ENCODE data around the gene GLDN.

Gene GLDN

DNA sequence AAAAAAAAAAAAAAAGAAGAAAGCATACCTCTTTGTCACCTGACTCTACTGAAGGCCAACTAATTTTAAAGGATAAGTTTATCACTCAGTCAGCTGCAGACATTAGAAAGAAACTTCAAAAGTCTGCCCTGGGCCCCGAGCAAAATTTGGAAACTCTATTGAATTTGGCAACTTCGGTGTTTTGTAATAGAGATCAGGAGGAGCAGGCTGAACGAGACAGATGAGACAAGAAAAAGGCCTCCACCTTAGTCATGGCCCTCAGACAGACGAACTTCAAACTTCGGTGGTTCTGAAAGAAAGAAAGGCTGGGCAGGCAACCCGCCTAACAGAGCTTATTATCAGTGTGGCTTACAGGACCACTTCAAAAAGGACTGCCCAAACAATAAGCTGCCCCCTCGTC is 18.5 kb downstream of the GLDN start:
- no peak for FAIRE-seq

DNA sequence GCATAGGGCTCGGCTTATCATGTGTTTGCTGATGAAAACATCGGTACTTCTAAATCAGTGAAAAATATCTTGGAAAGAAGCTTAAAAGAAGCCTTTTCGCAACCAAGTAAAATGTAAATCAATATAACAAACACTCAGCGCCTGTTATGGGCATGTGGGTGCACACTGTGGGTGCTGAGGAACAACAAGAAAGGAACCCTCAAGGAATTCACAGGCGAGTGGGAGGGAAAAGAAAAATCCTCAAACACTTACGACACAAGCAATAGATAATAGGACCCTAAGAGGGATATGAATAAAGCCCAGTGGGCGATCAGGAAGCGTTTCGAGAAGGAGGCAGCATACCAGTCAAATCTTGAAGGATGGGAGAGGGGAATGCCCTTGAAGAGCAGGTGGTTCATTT is 21.9 kb downstream of the GLDN start:
- FAIRE-seq, result no peak

DNA sequence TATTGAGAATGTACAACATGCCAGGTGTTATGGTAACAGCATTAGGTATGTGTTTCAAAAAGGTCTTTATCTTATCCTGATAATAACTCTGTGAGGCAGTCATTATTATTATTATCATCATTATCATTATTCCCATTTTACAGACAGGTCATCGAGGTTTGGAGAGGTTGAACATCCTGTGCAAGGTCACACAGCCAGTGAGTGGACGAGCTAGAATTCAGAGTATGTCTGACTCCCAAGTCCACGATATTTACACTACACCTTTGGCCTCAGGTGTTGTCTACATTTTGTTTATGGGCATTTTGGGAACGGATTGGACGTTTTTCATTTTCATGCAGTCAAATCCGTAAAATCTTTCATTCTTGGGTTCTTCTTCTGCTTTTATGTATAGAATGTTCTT is 24.0 kb downstream of the GLDN start:
- no peak for FAIRE-seq

DNA sequence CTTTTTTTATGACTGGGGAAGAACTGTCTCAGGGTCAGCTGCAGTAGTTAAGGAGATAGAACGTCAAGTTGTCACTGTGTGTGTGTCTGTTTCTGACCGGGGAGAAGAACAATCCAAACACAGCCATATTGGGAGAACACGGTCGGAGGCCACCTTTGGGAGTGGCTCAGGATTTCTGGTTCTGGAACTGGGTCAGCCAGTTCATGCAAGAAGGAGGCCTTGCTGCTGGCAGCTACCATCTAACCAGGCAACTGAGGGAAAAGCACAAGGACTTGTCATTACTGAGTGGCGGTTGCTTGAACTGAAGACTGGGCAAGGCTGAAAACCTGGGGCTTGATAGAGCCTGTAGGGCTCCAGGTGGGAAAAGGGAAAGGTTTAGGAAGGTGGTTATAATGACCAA is 24.6 kb downstream of the GLDN start:
- no peak for FAIRE-seq

DNA sequence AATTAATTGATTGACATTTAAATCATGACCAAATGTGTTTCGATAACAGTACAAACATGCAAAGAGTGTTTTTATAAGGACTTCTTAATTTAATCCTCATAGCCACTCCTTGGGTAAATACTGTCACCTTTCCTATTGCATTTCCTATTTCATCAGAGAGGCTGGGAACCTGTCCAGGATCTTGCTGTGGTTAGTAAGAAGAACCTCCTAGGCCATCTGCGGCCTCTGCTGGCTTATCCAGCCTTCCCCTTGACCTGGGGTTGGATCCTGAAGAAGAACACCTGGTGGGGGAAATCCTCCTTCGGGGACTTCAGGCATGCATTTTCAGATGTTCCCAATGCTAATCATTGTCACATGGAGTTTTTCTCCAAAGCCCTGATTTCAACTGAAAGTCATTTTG is 25.5 kb downstream of the GLDN start:
- no peak for FAIRE-seq

DNA sequence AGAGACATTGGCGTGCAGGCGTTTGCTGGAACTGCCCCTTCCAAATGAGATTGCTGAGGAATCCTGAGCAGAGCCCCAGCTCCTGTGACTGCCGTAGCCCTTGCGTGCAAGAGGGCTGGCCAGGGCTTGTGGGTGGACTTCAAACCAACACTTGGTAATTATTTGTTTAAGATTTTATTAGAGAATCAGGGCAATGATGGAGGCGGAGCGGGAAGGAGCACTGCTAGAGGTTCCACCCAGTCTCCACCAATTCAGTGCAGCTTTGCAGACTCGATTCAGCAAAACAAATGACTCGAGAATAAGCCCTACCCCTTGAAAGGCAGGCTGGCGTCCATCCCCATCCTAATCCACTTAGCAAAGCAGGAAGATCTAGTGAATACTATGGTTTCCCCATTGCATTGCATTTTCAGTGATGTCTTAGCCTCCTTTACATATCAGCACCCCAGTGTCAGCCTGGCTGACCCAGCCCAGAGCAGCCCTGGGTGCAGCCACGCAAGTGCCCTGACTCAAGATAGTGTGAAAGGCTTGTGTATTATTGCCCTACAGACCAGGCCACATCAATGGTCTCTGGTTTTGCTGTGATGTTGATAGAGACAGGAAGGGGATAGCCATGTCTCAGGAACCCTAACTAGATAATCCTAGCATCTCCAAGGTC is 26.0 kb downstream of the GLDN start:
- FAIRE-seq, result no peak

DNA sequence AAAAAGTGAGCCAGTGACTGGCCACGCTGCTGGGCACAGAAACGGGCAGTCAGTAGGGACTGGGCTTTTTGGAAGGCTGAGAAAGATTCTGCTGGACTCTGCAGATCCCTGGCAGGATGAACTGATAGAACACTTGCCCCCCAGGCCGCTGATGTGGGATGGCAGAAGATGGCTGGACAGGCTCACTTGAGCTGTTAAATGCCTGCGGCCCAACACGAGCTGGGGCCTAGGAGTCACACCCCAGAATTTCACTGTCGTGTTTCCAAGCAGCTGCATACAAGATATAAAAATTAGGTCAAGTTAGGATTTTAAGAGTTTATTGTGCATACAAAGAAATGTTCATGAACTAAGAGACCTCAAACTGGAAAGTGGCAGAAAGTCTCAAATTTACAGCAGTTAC is 26.9 kb downstream of the GLDN start:
- no peak for FAIRE-seq

DNA sequence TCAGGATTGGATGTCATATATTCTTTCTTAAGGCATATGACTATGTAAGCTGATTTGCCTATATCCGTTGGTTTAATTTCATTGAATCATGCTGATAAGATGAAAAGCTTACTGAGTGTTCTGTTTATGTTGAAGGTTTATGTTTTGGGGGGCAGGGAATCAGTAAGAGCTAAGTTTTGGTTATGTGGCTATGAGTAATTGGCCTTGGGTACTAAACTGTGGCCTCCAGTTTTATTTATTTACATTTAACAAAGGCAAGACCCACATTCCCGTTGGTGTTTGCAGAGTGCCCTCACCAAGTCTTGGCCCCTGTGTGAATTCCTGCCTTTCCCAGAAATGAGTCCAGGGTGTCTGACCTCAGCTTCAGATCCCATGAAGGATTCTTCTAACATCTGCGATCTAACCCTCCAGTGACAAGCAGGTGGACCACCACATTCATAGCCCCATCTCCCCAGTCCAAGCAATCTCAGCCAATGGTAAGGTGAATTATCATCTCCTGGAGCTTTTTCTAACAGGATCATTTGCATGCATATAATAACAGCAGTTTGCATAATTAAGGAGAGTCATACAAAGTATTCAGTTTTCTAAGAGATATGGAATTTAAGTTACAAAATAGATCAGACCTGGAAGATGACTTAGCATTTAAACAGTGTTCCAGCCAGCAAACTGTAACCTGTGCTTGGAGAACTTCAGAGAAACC is 27.4 kb downstream of the GLDN start:
- no peak for FAIRE-seq

DNA sequence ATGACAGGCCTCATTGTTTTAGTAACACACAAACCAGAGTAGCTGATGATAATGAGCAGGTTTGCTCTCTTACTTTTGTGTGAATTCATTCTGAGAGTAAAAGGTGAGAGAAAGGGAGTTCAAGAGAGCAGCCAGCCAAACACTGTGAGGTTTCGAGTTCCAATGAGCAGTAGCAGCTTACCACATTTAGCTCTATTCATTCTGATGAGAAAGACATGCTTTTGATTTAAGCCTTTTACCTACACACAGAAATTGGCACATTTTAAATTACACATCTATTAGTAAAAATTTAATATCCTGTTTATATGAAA is 28.0 kb downstream of the GLDN start:
- no peak for FAIRE-seq

DNA sequence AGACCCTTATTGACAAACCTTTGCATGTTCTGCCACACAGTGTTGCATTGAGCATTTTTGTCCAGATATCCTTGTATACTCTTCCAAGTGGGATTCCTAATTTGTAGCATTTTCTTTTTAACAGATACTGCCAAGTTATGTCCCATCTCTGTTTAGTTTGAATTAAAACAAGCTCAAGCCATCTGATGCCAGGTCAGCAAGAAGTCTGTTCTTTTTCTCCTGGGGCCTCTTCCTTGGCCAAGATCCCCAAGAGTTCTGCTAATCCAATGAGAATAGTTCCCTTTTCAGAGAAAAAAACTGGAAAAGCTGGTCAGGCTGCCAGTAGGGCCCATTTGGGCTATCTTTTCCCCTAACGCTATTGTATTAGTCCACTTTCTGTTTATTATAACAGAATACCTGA is 29.8 kb downstream of the GLDN start:
- no peak for FAIRE-seq

DNA sequence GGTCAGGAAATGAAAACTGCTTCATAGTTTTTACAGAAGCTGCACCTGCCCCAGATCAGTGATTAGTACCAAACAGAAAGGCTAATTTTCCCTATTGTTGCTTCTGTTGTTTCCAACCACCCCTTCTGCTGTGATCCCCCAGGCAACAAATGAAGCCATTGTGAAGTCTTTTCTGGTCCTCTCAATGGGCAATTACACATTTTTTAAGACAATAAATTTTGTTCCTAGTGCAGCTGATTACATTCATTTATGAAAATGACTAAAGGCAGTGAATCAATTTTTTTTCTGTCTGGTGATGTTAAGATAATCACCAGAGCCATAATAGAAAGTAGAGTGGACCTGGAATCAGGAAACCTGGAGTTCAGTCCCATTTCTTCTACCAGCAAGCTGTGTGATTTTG is 32.7 kb downstream of the GLDN start:
- FAIRE-seq, result no peak

DNA sequence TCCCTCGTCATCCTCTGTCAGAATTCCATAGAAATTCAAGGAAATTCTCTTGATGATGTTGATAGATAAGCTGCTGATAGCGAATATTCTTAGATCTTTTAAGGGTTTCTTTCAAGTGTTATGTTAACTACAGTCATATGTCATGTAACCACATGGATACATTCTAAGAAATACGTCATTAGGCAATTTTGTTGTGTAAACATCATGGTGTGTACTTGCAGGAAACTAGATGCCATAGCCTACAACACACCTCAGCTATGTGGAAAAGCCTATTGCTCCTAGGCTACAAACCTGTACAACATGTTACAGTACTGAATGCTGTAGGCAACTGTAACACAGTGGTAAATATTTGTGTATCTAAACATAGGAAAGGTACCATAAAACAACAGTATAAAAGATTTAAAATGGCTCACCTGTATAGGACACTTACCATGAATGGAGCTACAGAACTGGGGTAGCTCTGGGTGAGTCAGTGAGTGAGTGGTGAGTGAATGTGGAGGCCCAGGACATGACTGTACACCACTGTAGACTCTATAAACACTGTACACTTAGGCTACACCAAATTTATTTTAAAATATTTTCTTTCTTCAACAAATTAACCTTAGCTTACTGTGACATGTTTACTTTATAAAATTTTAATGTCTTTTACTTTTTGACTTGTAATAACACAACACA is 34.6 kb downstream of the GLDN start:
- FAIRE-seq, result peak; percentile 50

DNA sequence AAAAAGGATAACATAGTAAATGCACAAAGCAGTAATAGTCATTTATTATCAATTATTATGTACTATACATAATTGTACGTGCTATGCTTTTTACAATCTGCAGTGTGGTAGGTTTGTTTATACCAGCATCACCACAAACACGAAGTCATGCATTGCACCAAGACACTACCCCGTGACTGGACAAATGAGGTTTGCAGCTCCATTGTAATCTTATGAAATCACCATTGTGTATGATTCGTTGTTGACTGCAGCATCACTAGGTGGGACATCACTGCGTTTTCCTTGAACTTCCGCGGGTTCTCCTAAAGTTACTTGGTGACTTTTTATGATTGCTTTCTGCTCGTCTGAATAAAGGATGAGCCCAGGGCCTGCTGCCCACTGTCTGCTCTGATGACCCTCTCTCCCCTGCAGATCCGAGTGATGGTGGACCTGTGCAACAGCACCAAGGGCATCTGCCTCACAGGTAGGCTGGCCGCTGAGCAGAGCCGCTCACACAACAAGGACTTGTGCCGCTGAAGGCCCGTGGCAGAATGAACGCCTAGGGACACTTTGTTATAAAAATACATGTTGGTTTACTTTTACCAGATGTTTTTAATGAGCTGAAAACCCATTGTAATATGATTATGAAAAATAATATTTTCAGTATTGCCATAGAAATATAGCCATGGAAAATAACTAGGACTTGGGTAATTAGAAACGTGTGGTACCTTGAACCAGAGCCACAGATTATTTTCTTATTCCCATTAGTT is 35.8 kb downstream of the GLDN start:
- no peak for FAIRE-seq

DNA sequence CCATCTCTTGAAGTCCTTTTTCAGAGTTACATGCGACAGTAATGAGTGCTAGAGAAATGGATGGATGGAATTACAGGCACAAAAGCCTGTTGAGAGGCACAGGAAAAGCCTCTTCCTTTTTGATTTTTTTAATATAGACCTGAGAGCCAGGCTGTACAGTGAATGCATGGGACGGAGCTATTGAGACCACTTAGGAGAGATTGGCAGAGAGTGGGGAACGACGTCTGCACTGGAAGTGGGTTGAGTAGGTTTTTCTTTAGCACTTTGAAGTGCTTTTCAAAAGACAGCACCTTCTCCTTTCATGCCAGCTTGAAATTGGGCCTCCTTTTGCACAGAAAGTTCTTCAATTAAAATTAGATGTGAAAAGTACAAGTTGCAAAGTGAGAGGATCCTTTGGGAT is 37.0 kb downstream of the GLDN start:
- FAIRE-seq, result no peak

DNA sequence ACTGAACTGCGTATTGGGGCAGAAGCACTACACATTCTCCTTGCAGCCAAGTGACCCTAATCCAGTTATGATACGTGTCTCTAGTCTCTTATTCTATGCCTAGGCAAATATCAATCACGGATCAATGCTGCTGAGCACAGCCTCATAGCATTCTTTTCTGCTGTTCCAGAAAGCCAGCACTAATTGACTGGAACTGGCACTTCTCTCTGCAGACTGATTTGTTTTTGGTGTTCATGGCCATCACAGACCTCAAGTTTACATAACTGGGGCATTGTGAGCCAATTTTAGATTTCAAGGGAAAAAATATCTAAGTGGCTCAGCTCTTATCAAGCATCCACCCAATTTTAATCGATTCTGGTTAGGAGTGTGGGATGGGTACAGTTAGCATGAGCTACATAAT is 37.9 kb downstream of the GLDN start:
- no peak for FAIRE-seq

DNA sequence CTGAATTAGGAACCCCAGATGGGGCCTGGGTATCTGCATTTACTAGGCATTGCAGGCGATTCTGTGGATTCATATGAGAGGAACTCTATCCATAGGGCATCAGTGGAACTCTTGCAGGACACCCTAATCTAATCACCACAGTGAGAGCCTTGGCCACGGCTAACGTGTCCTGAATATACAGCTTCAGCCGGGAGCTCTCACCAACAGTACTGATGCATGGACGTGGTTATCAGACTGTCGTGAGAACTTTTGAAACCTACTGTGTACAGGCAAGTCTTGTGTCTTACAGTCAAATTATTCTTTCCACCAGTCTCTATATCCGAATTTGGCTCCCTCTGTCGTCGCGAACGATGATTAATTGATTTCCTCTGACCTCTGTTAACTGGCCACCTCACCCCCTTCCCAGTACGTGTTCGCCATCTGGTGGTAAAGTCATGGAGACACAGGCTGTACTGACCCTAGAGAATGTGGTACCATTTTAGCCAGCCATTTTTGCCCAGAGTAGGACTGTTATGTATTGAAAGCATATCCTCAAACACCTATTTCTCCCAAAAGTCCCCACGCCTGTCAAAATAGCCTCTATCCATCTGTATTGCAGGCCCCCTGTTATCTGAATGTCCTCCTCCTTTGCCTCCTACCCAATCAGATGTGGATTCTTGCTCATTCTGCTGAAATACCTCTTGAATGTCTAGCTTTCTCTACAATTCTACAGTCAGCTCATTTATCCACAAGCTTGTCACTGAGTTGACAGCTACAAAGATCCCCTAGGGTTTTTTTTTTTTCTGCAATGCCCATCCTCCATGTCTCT is 39.7 kb downstream of the GLDN start:
- no peak for FAIRE-seq

DNA sequence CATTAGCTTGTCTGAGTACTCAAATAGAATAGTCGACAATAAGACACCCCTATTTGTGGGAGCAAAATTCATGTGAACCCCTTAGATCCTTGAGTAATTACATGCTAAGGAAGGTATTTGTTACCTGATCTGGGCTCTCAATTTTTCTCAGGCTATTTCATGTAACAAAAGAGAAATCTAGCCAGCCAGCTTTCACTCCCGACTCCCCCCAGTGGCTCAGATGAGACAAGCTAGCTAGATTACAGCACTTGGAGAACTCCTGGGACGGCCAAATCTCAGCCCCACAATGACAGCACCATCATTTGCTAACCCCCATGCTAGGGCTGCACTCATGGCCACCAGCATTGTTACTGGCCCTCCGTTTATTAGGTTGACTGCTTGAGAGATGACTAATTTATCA is 41.3 kb downstream of the GLDN start:
- FAIRE-seq, result no peak

DNA sequence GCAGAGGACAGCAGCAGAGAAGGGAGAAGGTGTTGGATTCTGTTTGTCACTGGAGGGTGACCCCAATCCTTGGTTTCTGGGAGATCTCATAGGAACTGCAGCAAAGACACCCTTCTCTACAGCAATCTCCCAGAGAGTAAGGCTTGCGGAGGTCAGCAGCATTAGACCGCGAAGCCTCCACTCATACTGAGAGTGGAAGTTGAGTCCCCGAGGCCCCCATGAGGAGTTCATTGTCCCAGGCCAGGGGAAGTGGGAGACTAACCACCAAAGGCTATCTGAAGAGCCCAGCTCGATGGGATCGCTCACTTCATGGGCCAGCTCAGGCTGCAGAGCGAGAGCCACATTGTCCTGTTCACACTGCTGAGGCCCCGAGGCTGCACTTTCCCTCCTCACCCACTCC is 44.6 kb downstream of the GLDN start:
- no peak for FAIRE-seq

DNA sequence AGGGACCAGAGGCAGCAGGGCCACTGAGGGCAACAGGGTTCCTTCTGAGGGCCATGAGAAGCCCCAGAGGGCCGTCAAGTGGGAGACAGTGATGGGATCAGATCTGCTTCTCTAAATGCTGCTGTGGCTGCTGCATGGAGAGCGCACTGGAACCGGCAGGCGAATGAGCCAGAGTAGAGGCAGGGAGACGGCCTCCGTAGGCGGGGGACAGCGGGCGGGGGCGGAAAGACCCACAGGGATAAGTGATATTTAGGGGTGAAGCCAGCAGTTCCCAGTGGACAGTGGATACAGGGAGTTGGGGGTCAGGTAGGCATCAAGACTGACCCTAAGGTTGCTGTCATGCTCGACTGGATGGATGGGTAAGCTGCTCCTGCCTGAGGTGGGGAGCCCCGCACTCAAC is 45.0 kb downstream of the GLDN start:
- FAIRE-seq, result no peak

DNA sequence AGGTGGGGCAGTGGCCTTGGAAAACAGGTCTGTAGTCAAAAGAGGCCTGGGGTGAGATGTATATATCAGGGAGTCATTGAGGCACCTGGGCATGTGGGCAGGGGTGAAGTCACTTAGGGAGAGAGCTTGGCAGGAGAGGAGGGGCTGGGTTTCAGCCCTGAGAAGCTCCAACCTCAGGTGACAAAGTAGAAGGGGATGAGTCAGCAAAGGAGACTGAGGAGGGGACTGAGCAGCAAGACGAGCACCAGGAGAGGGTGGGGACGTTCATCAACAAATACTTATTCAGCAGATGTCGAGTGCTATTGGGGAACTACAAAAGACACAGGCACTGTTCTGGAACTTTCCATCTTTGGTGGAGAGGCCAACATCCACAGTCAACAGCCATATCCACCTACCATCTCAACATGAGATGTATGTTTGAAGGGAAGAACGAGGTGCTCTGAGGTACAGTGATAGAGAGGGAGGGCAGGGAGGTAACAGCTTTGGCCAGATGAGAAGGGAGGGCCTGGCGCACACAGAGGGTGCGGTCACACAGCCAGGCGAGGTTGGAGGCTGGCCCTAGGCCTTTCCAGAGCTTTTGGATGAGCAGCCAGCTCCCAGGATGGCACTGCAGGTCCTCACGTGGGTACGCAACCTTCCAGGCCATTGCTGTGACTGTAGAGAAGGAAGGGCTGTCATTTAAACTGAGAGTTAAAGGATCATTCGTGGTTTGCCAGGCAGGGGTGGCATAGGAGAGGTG is 45.7 kb downstream of the GLDN start:
- no peak for FAIRE-seq

DNA sequence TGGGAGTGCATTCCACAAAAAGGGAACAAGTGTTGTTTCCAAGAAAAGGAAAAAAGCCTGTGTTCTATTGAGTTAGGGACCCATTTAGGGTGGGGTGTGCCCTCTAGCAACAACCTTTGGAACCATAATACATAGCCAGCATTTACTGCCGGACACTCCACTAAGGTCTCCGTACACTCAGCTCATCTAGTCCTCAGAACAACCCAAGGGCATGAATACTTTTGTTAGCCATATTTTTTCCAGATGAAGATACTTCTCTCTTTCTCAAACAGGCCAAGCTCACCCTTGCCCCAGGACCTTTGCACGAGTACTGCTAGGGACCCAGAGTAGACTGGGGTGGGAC is 46.2 kb downstream of the GLDN start:
- FAIRE-seq, result no peak

DNA sequence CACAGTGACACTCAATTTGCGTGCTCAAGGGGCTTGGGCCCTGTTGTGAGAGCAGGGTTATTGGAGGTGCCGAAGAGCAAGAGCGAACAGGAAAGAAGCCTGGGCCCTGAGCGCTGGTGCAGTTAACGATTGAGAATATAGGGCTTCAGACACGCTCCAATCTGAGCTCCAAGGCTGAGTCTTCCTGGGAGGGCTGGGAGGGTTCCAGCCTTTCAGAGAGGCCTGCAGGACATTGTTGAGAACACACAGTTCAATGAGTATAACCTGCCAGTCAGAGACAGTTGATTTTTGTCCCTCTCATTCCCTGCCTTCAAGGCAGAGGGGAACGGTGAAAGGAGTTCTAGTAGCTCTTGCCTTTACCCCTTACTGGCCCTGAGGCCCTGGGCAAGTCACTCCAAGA is 47.3 kb downstream of the GLDN start:
- FAIRE-seq, result no peak

Measured in endometrium (tissue), 2 donors.